GM19099 (cell line): ENCODE measurements around the gene AFAP1.

Experiments used
- POLR2A ChIP-seq: IDR thresholded peaks from 3 replicates; pipeline ENCODE4 v1.6.1; 2011; ENCODE audit warnings: low read depth; ENCODE audit not compliant: insufficient read length; ENCODE audit errors: extremely low read depth

The AFAP1 gene

GRCh38 chr4:7939377-7940108, at the start of gene AFAP1:
TSS of gene AFAP1 (minus strand) at chr4:7939861. CDS start at chr4:7872078, 67,783 bp downstream.
- no peak for TF ChIP-seq POLR2A

- TF ChIP-seq POLR2A, result no peak
These were observed 48.8 kb upstream of the AFAP1 start for GRCh38 chr4:7988437-7988836.

GRCh38 chr4:7987148-7987989, 47.7 kb upstream of the AFAP1 start:
- TF ChIP-seq POLR2A, result no peak

GRCh38 chr4:7985891-7986441, 46.3 kb upstream of the AFAP1 start:
- no peak for TF ChIP-seq POLR2A

- TF ChIP-seq POLR2A, result no peak
These were observed 45.4 kb upstream of the AFAP1 start for GRCh38 chr4:7985072-7985471.

GRCh38 chr4:7984286-7984925, 44.7 kb upstream of the AFAP1 start:
- no peak for TF ChIP-seq POLR2A

GRCh38 chr4:7983296-7983695, 43.6 kb upstream of the AFAP1 start:
- TF ChIP-seq POLR2A, result no peak

GRCh38 chr4:7981738-7982394, 42.2 kb upstream of the AFAP1 start:
- TF ChIP-seq POLR2A, result no peak

- no peak for TF ChIP-seq POLR2A
These were observed 40.4 kb upstream of the AFAP1 start for GRCh38 chr4:7980036-7980435.

- TF ChIP-seq POLR2A, result no peak
These were observed 39.9 kb upstream of the AFAP1 start for GRCh38 chr4:7979652-7979968.

- no peak for TF ChIP-seq POLR2A
These were observed 39.4 kb upstream of the AFAP1 start for GRCh38 chr4:7978907-7979651.

GRCh38 chr4:7978489-7978888, 38.8 kb upstream of the AFAP1 start:
- TF ChIP-seq POLR2A, result no peak

GRCh38 chr4:7976634-7977033, 37.0 kb upstream of the AFAP1 start:
- TF ChIP-seq POLR2A, result no peak

GRCh38 chr4:7976025-7976424, 36.4 kb upstream of the AFAP1 start:
- TF ChIP-seq POLR2A, result no peak
